GM21528 (cell line): ENCODE measurements around the gene FREM2.

Experiments used
- ATAC-seq: cut with Tn5 transposase; IDR thresholded peaks from one replicate; pipeline ENCODE4 v1.9.1; 2021; ENCODE audit warnings: mild to moderate bottlenecking, moderate library complexity; ENCODE audit not compliant: unreplicated experiment, low FRiP score

The FREM2 gene

DNA sequence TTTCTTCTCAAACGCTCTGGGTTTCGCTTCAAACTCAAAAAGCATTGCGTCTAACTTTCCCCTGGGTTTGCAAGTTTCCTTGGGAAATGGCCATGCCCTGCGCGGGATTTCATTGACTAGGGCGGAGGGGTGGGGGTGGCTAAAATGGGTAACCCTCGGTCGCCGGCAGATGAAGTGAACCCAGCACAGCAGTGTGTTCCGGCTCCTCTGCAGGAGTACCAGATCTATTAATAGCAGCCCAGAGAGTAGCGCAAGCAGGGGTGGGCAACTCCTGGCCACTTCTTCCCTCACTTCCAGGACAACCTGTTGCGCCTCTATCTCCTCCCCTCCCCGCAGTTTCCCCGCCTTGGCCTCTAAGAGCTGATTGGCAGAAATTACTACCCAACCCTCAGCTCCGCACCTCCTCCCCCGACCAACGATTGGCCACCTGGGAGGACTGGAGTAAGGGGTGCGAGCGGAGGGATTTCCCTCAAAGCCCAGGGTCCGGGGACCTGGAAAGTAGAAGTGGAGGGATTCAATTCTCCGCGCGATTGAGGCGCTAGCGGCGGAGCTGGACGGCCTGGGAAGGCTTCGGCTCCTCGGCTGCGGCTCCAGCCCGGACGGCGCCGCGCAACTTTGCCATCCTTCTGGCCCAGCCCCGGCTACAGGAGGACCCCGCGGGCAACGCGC lies at the start of gene FREM2:
TSS of gene FREM2 (plus strand) at position 501 of the 669 bp plus-strand sequence. CDS start 268 bp downstream, outside the sequence.
- no peak for ATAC-seq

DNA sequence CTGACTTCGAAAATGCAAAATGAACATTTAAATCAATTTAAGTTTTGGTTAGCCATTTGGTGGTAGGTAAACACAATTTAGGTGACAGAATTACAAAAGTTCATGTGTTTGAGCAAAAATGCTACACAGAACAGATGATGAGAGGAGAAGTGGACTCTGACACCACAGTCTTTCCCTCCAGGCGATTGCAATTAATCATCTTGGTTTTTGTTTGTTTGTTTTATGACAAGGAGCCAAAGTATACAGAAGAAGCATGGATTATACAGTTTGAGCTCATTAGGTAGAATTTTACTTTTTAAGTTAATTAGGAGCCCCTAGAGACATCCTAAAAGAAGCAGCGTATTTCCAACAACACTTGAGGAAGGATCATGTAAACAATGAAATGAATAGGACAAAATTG lies 49.3 kb upstream of the FREM2 start:
- ATAC-seq = no peak

- no peak for ATAC-seq
Measured at GRCh38 chr13:38641164-38641948, 45.5 kb upstream of the FREM2 start.

GRCh38 chr13:38647312-38647711 lies 39.6 kb upstream of the FREM2 start:
- no peak for ATAC-seq

GRCh38 chr13:38648912-38649311 lies 38.0 kb upstream of the FREM2 start:
- ATAC-seq = no peak

GRCh38 chr13:38656699-38657098 lies 30.2 kb upstream of the FREM2 start:
- ATAC-seq = no peak

DNA sequence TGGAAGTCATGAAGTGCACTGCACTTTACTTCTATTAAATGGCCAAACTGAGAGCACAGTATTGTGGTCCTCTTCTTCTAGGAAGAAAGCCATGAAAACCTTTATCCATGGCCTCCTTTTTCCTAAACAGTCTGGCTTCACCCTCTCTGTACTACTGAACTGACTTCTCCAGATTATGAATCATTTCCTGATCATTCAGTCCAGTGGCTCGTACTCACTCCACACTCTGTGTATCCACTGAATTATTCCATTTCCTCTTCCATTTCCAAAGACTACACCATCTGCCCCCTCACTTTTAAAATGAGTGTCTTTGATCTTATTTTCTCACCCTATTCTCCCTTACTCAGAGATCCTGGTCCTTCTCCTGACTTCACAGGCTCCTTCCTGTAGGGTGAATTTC lies 29.7 kb upstream of the FREM2 start:
- ATAC-seq = no peak

DNA sequence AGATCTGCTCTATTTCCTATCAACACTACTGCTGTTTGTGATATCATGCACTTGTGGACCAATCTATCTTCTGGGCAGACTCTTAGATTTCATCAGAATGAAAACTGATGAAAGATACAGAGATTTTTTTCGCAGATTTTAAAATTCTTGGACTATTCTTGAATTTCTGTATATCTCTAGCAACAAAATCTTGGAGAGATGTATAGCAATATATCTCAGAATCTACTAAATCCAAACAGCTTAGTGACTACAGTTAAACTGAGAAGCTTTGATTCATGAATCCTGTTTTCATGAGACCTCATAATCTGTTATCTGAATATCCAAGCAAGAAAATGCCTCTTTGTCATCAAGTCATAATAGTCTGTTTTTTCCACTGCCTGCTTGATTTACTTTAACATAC lies 28.0 kb upstream of the FREM2 start:
- ATAC-seq = no peak

- no peak for ATAC-seq
Measured at GRCh38 chr13:38661010-38661675, 25.7 kb upstream of the FREM2 start.

- ATAC-seq = no peak
Measured at GRCh38 chr13:38662362-38662761, 24.5 kb upstream of the FREM2 start.

DNA sequence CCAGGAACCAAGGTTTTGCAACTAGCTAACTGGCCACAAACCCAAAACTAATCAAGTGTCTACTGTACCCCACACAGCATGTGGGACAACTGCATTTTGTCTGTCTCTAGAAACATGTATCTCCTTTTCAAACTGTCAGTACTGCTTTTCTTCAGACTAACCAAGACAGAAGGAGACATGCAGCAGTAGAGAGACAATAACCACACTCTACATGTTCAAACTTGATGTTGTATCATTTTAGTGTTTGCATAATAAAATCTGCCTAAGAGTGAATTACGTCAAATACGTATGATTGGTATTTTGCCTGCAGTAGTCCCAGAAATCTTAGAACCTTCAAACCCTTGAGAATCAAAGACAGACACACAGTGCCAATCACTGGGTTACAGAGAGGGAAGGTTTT lies 22.0 kb upstream of the FREM2 start:
- ATAC-seq = no peak

- no peak for ATAC-seq
Measured at GRCh38 chr13:38667526-38668109, 19.3 kb upstream of the FREM2 start.

DNA sequence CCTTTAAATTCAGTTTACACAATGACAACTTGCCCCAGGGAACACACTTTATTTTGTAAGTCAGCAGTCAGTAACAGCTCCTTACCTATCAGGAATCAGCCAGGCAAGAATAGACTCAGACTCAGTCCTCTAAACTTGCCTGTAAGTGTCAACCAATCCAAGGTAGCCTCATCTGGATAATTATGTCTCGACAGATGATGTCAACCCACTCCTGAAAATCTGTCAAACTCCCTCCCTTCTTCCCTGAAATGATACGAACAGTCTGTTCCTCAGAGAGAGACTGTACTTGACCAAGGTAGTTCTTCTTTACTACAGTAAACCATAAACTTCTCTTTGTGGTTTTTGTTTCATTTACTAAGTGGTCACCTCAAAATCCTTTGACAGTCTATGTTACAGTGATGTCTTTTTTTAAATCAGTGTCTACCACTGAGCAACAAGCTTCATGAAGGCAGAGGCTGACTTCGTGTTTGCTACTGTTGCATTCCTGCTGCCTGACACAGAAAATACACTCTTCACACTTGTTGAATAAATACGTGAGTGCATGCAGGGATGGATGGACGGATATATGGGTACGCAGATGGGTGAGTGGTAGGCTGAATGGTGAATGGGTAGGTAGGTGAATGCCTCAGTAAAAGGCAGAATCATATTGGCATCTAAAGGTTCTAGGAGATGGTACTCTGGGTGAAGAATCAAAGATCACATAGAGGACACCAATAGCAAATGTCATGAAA lies 17.5 kb upstream of the FREM2 start:
- ATAC-seq = no peak

- no peak for ATAC-seq
Measured at GRCh38 chr13:38670627-38671026, 16.2 kb upstream of the FREM2 start.

GRCh38 chr13:38671980-38672379 lies 14.9 kb upstream of the FREM2 start:
- no peak for ATAC-seq

GRCh38 chr13:38674208-38674607 lies 12.7 kb upstream of the FREM2 start:
- no peak for ATAC-seq

DNA sequence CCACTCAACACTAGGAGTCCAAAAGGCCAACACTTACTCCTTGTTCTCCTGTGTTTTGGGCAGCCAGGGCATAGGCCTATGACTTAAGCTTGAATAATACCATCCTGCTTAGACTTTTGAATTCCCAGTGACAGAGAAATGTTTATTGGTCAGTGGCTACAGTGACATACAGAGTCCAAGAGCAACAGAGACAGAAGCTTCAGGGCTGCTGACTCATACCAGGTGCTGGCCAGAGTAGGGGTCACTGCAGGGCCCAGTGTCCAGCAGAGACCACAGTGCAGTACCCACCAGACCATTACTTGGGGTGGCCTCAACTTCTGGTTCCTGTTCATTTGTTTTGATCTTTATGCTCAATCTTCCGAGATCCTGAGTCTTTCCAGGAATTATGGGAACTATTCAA lies 6.0 kb upstream of the FREM2 start:
- ATAC-seq = no peak

GRCh38 chr13:38684714-38685113 lies 2.2 kb upstream of the FREM2 start:
- ATAC-seq = no peak

- ATAC-seq = no peak
Measured at GRCh38 chr13:38685431-38685830, 1.4 kb upstream of the FREM2 start.

DNA sequence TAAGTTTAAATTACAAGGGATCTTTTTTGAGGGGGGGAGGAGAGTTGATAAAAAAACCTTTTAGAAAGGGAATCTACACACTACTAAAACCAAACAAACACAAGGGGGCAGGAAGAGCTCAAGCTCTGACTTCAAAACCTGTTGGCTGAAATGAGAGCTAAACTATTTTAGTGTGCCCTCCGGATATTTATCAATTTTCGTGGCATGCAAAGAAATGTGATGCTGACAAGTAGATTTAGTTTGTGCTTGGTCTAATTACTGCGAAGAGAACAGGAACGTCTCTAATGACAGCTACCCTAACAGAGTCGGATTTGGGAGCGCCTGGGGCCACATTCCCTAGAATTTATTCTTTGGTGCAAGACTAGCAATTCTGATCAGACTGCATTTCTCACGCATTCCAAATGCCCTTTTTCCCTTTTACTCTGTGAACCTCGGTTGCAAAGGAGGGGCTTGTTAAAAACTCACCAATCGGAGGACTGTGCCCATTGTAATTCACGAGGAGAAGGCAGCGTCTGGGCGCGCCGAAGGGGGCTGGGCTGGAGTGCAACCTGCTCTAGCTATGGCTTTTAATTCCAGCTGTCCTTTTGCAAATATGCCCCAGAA lies 802 bp upstream of the FREM2 start:
- no peak for ATAC-seq
